DND-41 (cell line): Measurements from ENCODE around the gene CD79B.

ENCODE experiments used
- ATAC-seq: fragments of 200-7000 bp; cut with Tn5 transposase; 3 replicates; pipeline ENCODE4 v1.9.1; 2021; ENCODE audit warnings: low read depth; ENCODE audit not compliant: insufficient read depth
- DNase-seq: peaks from one replicate; pipeline ENCODE4 v3.0.0-alpha.2; 2020
- H2AFZ ChIP-seq: 2 replicates; pipeline ENCODE4 v1.6.0; 2012; ENCODE audit warnings: low read depth, low read length
- H3K27ac ChIP-seq: 2 replicates; pipeline ENCODE4 v1.5.1; 2012; ENCODE audit warnings: low read length, inconsistent platforms
- H3K27me3 ChIP-seq: fragments of 200-600 bp; sonication (generic); 2 replicates; pipeline ENCODE4 v1.6.0; 2012; ENCODE audit warnings: low read length, mild to moderate bottlenecking, inconsistent platforms; ENCODE audit not compliant: insufficient read depth, poor library complexity
- H3K36me3 ChIP-seq: 2 replicates; pipeline ENCODE4 v1.5.1; 2012; ENCODE audit warnings: low read length, inconsistent platforms; ENCODE audit not compliant: insufficient read depth
- H3K4me1 ChIP-seq: 2 replicates; pipeline ENCODE4 v1.5.1; 2012; ENCODE audit warnings: mild to moderate bottlenecking, low read length; ENCODE audit not compliant: insufficient read depth
- H3K4me2 ChIP-seq: 2 replicates; pipeline ENCODE4 v1.6.0; 2012; ENCODE audit warnings: mild to moderate bottlenecking, moderate library complexity, low read length, inconsistent platforms; ENCODE audit not compliant: insufficient read depth
- H3K4me3 ChIP-seq, 2 experiments: fragments of 200-600 bp in 1 of 2; shearing (Covaris generic) in 1 of 2; 2 replicates each; pipeline ENCODE4 v1.5.1; 2012 to 2016; ENCODE audit warnings: inconsistent platforms in 2 of 2, low read length in 2 of 2, mild to moderate bottlenecking in 2 of 2, low read depth in 1 of 2, moderate library complexity in 1 of 2
- H3K79me2 ChIP-seq: 2 replicates; pipeline ENCODE4 v1.6.0; 2012; ENCODE audit warnings: low read length, inconsistent platforms; ENCODE audit not compliant: insufficient read depth
- H3K9ac ChIP-seq: 2 replicates; pipeline ENCODE4 v1.6.0; 2012; ENCODE audit warnings: low read depth, mild to moderate bottlenecking, inconsistent platforms, low read length, moderate library complexity
- H3K9me3 ChIP-seq: 2 replicates; pipeline ENCODE4 v1.5.1; 2012; ENCODE audit warnings: low read length, moderate library complexity, mild to moderate bottlenecking, inconsistent platforms; ENCODE audit not compliant: insufficient read depth, severe bottlenecking
- H4K20me1 ChIP-seq: 2 replicates; pipeline ENCODE4 v1.6.0; 2012; ENCODE audit warnings: low read length; ENCODE audit not compliant: insufficient read depth
- CTCF ChIP-seq: IDR thresholded peaks from 2 replicates; pipeline ENCODE4 v1.5.1; 2012; ENCODE audit warnings: borderline replicate concordance, low read length, moderate library complexity, mild to moderate bottlenecking; ENCODE audit not compliant: poor library complexity, severe bottlenecking; ENCODE audit errors: extremely low read depth
- EZH2 ChIP-seq: IDR thresholded peaks from 3 replicates; pipeline ENCODE4 v1.6.1; 2012; ENCODE audit warnings: borderline replicate concordance, low read depth, mild to moderate bottlenecking, moderate library complexity, low read length, inconsistent platforms; ENCODE audit not compliant: severe bottlenecking

CD79B gene

DNA sequence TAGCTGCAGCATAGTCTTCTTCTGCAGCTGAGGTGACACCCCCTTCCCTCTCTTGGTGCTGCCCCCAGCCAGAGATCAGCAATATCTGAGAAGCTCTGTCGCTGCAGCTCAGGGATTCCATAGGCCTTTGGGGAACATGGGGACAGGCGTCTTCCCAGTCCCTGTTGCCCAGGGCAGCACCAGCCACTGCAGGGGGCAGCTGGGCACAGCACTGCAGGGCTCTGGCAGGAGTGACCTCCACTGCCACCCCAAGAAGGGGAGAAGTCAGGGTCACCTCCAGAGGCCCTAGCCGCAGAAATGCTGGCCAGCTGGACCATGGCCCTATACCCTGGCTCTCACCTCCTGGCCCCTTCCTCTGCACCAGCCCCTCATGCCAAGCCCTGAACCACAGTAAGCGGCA, 23.7 kb upstream of the CD79B start:
- ATAC-seq (no peak), DNase-seq (no peak)
- no peaks in the 10 kb centered on the region for H3K27me3 ChIP-seq
- H4K20me1 ChIP-seq: peaks cover 3% of the 10 kb centered on the region; the same call in 1 of the 2 replicates
- H2AFZ ChIP-seq: no peak overlapping the region
- no peak for TF ChIP-seq EZH2
- TF ChIP-seq CTCF: no peak
- no peaks in the 10 kb centered on the region for H3K79me2 ChIP-seq
- H3K4me3 ChIP-seq: no peak overlapping the region
- no peaks in the 10 kb centered on the region for H3K9me3 ChIP-seq
- H3K9ac ChIP-seq: no peak overlapping the region
- H3K27ac ChIP-seq: no peak overlapping the region
- no peaks in the 10 kb centered on the region for H3K36me3 ChIP-seq
- no peak overlapping the region for H3K4me2 ChIP-seq
- peaks cover 19% of the 10 kb centered on the region for H3K4me1 ChIP-seq

DNA sequence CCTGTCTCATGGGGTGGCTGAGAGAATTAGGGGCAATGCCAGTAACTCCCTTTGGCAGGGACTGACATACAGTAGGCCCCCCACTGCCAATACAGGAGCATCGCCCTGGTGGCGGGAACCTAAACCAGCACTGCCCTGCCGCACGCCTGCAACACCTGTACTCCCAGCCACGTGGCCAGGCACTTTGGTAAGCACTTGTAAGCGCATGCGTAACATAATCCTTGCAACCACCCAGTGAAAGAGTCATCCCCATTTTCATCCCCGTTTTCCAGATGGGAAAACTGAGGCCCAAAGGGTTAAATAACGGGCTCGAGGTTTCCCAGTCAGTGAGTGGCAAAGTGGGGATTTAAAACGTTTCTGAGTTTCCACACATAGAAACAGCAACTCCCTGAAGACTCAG, 23.1 kb upstream of the CD79B start:
- no peak overlapping the region for H3K4me3 ChIP-seq
- TF ChIP-seq CTCF (no peak), EZH2 (no peak)
- H4K20me1 ChIP-seq: peaks cover 3% of the 10 kb centered on the region; the same call in 1 of the 2 replicates
- no peaks in the 10 kb centered on the region for H3K27me3 ChIP-seq
- no peak overlapping the region for H2AFZ ChIP-seq
- H3K9ac ChIP-seq: no peak overlapping the region
- DNase-seq: no peak
- peak overlapping the region; percentile 45; the same call in 1 of the 2 replicates for H3K27ac ChIP-seq
- ATAC-seq: no peak
- peaks cover 19% of the 10 kb centered on the region for H3K4me1 ChIP-seq
- H3K36me3 ChIP-seq: no peaks in the 10 kb centered on the region
- no peaks in the 10 kb centered on the region for H3K9me3 ChIP-seq
- H3K4me2 ChIP-seq: no peak overlapping the region
- no peaks in the 10 kb centered on the region for H3K79me2 ChIP-seq

DNA sequence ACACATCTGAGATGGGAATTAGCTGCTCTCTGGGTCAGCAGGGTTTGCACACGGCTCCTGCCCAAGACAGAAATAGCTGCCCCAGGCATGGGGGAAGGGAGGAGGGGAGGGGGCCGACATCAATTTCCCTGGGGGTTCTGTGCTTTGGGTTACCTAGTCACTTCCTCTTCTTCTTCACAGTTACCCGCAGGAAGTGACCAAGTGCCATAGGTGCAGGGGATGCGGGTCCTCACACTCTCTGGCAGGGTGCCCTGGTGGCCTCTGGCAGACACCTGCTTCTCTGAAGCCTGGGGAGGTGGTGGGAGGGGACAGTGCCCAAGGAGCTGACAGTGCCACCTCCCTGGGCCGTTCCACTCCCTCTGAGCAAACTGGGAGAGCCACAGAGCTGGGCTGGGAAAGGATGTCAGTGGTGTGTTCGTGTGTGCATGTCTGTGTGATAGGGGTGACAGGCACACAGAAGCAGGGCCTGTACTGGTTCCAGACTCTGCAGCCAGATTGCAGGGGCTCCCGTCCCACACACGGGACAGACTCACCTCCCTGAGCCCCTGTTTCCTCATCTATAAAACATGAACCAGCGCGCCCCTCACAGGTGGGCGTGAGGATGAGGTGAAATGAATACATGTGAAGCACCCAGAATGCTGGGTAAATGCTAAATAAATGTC, 22.4 kb upstream of the CD79B start:
- Histone ChIP-seq H3K27ac (peak overlapping the region; percentile 45), H4K20me1 (peaks cover 3% of the 10 kb centered on the region; the same call in 1 of the 2 replicates), H3K9ac (no peak overlapping the region), H3K4me2 (0 out of 2 replicates have a peak overlapping the region, but pooled peaks have one; percentile 14), H3K4me3 (no peak overlapping the region), H3K79me2 (no peaks in the 10 kb centered on the region), H3K36me3 (no peaks in the 10 kb centered on the region), H3K4me1 (peaks cover 19% of the 10 kb centered on the region), H3K27me3 (no peaks in the 10 kb centered on the region), H3K9me3 (no peaks in the 10 kb centered on the region), H2AFZ (peak overlapping the region; percentile 27; the same call in 1 of the 2 replicates)
- ATAC-seq (peak; percentile 88), DNase-seq (peak; percentile 76)
- TF ChIP-seq EZH2 (no peak), CTCF (no peak)
